OCI-LY7 (cell line): ENCODE data around the gene RPS21. TPM values are rescaled to one million over a fixed set of nuclear protein-coding genes. Genes with fewer than 3 reads are reported as not detected.

Source experiments
- BruUV-seq: library from RNA; stranded (reverse); fragments of 400-500 nt; replicated peaks from 2 replicates; lab custom pipeline; 2021; lab: Mats Ljungman, UMichigan
- CTCF ChIA-PET: fragments of 300-600 bp; sonication (Branson Sonifier 250); formaldehyde crosslinking; loops from one replicate; lab custom pipeline; 2022; ENCODE audit warnings: antibody characterized with exemption; ENCODE audit not compliant: unreplicated experiment; lab: Charles Lee
- POLR2A ChIA-PET: fragments of 300-600 bp; sonication (Branson Sonifier 250); formaldehyde crosslinking; loops from one replicate; lab custom pipeline; 2022; ENCODE audit warnings: antibody characterized with exemption; lab: Charles Lee
- DNase-seq: peaks from one replicate; pipeline ENCODE4 v3.0.0-alpha.2; 2015; ENCODE audit warnings: low spot score
- H2AFZ ChIP-seq: fragments of 200-600 bp; sonication (generic), shearing (Covaris generic); 2 replicates; pipeline ENCODE4 v1.6.1; 2014; ENCODE audit warnings: mild to moderate bottlenecking, antibody characterized with exemption, low read length, moderate library complexity
- H3K27ac ChIP-seq: fragments of 200-600 bp; sonication (generic); 2 replicates; pipeline ENCODE4 v1.5.1; 2014; ENCODE audit warnings: mixed run types, low read depth, mild to moderate bottlenecking, moderate library complexity, low read length, inconsistent platforms; ENCODE audit not compliant: poor library complexity, severe bottlenecking
- H3K36me3 ChIP-seq: fragments of 200-600 bp; sonication (generic); 2 replicates; pipeline ENCODE4 v1.6.1; 2014; ENCODE audit warnings: mild to moderate bottlenecking, antibody characterized with exemption, low read length, moderate library complexity, mixed read lengths; ENCODE audit not compliant: insufficient read depth
- H3K4me1 ChIP-seq: fragments of 200-600 bp; sonication (generic); 2 replicates; pipeline ENCODE4 v1.5.1; 2014; ENCODE audit warnings: mild to moderate bottlenecking, low read length; ENCODE audit not compliant: insufficient read depth, poor library complexity, severe bottlenecking
- H3K4me2 ChIP-seq: fragments of 200-600 bp; sonication (generic); 2 replicates; pipeline ENCODE4 v1.6.1; 2014; ENCODE audit warnings: mild to moderate bottlenecking, low read length
- H3K4me3 ChIP-seq: fragments of 200-600 bp; sonication (generic); 2 replicates; pipeline ENCODE4 v1.5.1; 2014; ENCODE audit warnings: mild to moderate bottlenecking, low read depth, low read length; ENCODE audit not compliant: poor library complexity, severe bottlenecking
- H3K79me2 ChIP-seq: fragments of 200-600 bp; sonication (generic); 2 replicates; pipeline ENCODE4 v1.6.1; 2016; ENCODE audit warnings: low read depth, mild to moderate bottlenecking, low read length, moderate library complexity, mixed read lengths; ENCODE audit not compliant: insufficient read depth
- H3K9me2 ChIP-seq: fragments of 200-600 bp; sonication (generic); 2 replicates; pipeline ENCODE4 v1.6.1; 2016; ENCODE audit warnings: mild to moderate bottlenecking, low read length, mixed read lengths; ENCODE audit not compliant: insufficient read depth
- H3K9me3 ChIP-seq: fragments of 200-600 bp; sonication (generic); 2 replicates; pipeline ENCODE4 v1.6.1; 2014; ENCODE audit warnings: mild to moderate bottlenecking, mixed run types, low read length, mixed read lengths
- H4K20me1 ChIP-seq: fragments of 200-600 bp; sonication (generic); 2 replicates; pipeline ENCODE4 v1.6.1; 2014; ENCODE audit warnings: mild to moderate bottlenecking, antibody characterized with exemption, low read length, moderate library complexity, mixed read lengths; ENCODE audit not compliant: insufficient read depth
- CTCF ChIP-seq: fragments of 200-600 bp; sonication (generic); conservative IDR thresholded peaks from 2 replicates; pipeline ENCODE4 v1.5.1; 2014; ENCODE audit warnings: mild to moderate bottlenecking, antibody characterized with exemption, low read length, moderate library complexity, mixed read lengths
- EZH2phosphoT487 ChIP-seq: fragments of 200-600 bp; sonication (generic); IDR thresholded peaks from 2 replicates; pipeline ENCODE4 v1.6.1; 2018; ENCODE audit warnings: low read depth, borderline replicate concordance, mild to moderate bottlenecking, mixed run types, antibody characterized with exemption, low read length, moderate library complexity, mixed read lengths
- intact Hi-C: fragments of 100-400 bp; cut with micrococcal nuclease; formaldehyde crosslinking; loops from one replicate; pipeline ENCODE4 v1.10.0; 2022; ENCODE audit not compliant: unreplicated experiment
- total RNA-seq, 2 experiments: library from RNA; depleted of rRNA in 1 of 2; stranded (reverse); fragments of >200 nt in 1 of 2; shearing (Covaris generic) in 1 of 2; gene quantifications; 2 replicates each; pipeline ENCODE4 v1.2.3, GENCODE V29; 2014 to 2022

The RPS21 gene
- total RNA-seq, 2 experiments from 2014 or later, result 2,571 to 3,376 TPM

DNA sequence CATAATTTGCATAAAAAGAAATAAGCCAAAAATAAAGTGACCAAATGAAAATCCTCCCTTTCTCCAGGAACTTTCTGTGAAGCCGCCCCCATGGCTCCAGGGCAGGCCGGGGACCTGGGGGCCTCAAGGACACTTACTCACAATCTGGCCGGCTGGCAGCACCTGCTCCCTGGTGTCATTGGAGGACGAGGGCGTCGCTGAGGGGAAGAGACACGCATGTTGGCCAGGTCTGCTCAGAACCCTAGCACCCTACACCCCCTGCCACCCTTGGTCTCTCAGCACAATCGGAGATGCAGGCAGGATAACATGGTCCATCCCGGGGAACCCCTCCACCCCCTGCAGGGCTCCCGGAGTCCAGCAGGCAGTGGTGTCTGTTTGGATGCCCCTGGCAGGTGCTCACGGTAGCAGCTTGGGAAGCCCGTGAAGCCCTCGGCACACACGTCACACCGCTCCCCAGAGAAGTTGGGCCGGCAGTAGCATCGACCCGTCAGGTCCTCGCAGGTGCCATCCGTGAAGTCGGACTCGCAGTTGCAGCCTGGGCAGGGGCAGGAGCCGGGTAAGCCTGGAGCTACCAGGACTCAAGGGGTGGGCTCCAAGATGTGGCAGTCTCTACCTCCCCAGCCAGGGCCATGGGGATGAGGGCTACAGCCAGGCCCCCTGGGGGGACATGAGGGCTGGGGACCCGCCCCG is 41.1 kb upstream of the RPS21 start:
- peaks cover 4% of the 10 kb centered on the region; the same call in 1 of the 2 replicates for H3K79me2 ChIP-seq

DNA sequence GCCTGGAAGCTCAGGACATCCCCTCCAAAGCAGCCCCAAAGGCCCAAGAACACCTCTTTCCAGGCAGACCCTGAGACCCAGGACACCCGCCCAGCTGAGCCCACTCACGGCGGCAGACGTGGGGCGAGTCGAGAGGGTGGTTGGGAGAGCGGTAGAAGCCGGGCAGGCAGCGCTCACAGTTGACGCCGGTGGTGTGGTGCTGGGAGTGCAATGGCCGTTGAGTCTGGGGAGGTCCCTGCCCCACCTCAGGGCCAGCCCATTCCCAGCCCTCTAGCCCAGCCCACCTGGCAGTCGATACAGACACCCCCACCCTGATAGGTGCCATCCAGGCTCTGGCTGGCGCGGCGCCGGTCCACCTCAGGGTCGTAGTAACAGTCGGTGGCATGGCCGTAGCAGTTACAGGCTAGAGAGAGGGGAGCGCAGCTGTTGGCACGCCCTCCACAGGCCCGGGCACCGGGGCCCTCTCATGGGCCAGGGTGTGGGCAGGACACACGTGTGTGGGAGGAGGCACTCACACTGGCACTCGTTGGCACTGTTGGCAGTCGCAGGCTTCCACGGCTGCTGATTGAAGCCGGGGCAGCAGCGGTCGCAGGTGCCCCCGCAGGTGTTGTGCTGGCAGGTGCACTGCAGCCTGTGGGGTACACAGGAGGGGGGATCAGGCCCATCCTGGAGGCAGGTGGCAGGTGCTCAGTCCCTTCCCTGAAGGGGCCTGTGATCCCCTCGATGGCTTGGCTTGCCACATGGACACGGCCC is 40.3 kb upstream of the RPS21 start:
- intact Hi-C loops, result no loop called here
- 0 out of 2 replicates have a peak, but pooled peaks cover under 1% of the 10 kb centered on the region for H3K9me3 ChIP-seq
- peaks cover 34% of the 10 kb centered on the region for H3K36me3 ChIP-seq
- no peak overlapping the region for H2AFZ ChIP-seq
- no peak overlapping the region for H3K27ac ChIP-seq
- H3K4me3 ChIP-seq, result no peak overlapping the region
- no peak for DNase-seq
- no peaks in the 10 kb centered on the region for H3K9me2 ChIP-seq
- no TSS peak for BruUV-seq
- H3K4me1 ChIP-seq, result peaks cover 13% of the 10 kb centered on the region
- ChIA-PET CTCF (no interaction called here), POLR2A (no interaction called here)
- H4K20me1 ChIP-seq, result no peaks in the 10 kb centered on the region
- TF ChIP-seq EZH2phosphoT487, result no peak
- TF ChIP-seq CTCF, result no peak
- peaks cover 2% of the 10 kb centered on the region; the same call in 1 of the 2 replicates for H3K79me2 ChIP-seq
- H3K4me2 ChIP-seq, result no peak overlapping the region

More for the DNA sequence above, 41.1 kb upstream of the RPS21 start:
- POLR2A ChIA-PET, result no interaction called here
- no peak for DNase-seq
- intact Hi-C loops, result no loop called here
- Histone ChIP-seq H3K4me2 (no peak overlapping the region), H3K4me1 (peaks cover 20% of the 10 kb centered on the region), H3K9me2 (no peaks in the 10 kb centered on the region), H3K36me3 (peaks cover 37% of the 10 kb centered on the region), H2AFZ (no peak overlapping the region), H4K20me1 (no peaks in the 10 kb centered on the region), H3K4me3 (no peak overlapping the region), H3K27ac (no peak overlapping the region), H3K9me3 (0 out of 2 replicates have a peak, but pooled peaks cover 7% of the 10 kb centered on the region)
- TF ChIP-seq EZH2phosphoT487, result no peak
- TF ChIP-seq CTCF, result no peak
- no TSS peak for BruUV-seq
- CTCF ChIA-PET, result no interaction called here

DNA sequence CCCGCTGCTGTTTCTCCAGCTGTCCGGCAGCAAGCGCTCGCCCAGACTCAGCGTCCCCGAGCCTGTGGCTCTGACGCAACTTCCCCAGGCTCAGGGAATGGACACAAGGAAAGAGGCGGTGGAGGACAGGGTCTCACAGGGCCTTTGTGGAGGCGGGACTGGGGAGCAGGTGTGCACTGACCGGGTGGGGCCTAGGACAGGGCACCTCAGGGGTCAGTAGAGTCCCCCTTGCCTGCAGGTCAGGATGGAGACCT is 39.8 kb upstream of the RPS21 start:
- intact Hi-C loops, result no loop called here
- H4K20me1 ChIP-seq, result no peaks in the 10 kb centered on the region
- no TSS peak for BruUV-seq
- no peak for TF ChIP-seq EZH2phosphoT487
- no peak for TF ChIP-seq CTCF
- H3K79me2 ChIP-seq, result no peaks in the 10 kb centered on the region
- no peak overlapping the region for H3K4me3 ChIP-seq
- H3K9me3 ChIP-seq, result no peaks in the 10 kb centered on the region
- H2AFZ ChIP-seq, result no peak overlapping the region
- ChIA-PET CTCF (no interaction called here), POLR2A (no interaction called here)
- no peaks in the 10 kb centered on the region for H3K9me2 ChIP-seq
- no peak for DNase-seq
- no peak overlapping the region for H3K27ac ChIP-seq
- peaks cover 8% of the 10 kb centered on the region for H3K4me1 ChIP-seq
- H3K36me3 ChIP-seq, result peaks cover 31% of the 10 kb centered on the region
- no peak overlapping the region for H3K4me2 ChIP-seq
